GM12875 (cell line): ENCODE results near the gene TBCCD1.

Experiments
- H3K4me3 ChIP-seq: one replicate; pipeline ENCODE4 v1.5.1; 2011; ENCODE audit warnings: low read depth, low read length, control low read depth
- TF ChIP-seq, protein P1 (sequence below): IDR thresholded peaks from 2 replicates; pipeline ENCODE4 v1.5.1; 2011; ENCODE audit warnings: low read depth, mild to moderate bottlenecking, control low read depth, inconsistent platforms, low read length, moderate library complexity, borderline replicate concordance; ENCODE audit not compliant: insufficient read depth

TBCCD1 gene

DNA sequence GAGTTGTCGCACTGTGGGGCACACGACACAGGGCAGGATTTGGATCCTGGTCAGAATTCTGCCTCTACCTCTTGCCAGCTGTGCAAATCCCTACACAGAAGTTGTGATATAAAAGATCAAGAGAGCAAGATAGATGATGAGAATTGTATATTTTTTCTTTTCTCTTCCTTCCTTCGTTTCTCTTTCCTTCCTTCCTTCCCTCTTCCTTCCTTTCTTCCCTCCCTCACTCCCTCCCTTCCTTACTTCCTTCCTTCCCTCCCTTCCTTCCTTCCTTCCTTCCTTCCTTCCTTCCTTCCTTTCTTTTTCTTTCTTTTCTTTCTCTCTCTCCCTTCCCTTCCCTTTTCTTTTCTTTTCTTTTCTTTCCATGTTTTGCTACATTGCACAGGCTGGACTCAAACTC, 33.8 kb upstream of the TBCCD1 start:
- TF ChIP-seq, protein P1, sequence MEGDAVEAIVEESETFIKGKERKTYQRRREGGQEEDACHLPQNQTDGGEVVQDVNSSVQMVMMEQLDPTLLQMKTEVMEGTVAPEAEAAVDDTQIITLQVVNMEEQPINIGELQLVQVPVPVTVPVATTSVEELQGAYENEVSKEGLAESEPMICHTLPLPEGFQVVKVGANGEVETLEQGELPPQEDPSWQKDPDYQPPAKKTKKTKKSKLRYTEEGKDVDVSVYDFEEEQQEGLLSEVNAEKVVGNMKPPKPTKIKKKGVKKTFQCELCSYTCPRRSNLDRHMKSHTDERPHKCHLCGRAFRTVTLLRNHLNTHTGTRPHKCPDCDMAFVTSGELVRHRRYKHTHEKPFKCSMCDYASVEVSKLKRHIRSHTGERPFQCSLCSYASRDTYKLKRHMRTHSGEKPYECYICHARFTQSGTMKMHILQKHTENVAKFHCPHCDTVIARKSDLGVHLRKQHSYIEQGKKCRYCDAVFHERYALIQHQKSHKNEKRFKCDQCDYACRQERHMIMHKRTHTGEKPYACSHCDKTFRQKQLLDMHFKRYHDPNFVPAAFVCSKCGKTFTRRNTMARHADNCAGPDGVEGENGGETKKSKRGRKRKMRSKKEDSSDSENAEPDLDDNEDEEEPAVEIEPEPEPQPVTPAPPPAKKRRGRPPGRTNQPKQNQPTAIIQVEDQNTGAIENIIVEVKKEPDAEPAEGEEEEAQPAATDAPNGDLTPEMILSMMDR: no peak

DNA sequence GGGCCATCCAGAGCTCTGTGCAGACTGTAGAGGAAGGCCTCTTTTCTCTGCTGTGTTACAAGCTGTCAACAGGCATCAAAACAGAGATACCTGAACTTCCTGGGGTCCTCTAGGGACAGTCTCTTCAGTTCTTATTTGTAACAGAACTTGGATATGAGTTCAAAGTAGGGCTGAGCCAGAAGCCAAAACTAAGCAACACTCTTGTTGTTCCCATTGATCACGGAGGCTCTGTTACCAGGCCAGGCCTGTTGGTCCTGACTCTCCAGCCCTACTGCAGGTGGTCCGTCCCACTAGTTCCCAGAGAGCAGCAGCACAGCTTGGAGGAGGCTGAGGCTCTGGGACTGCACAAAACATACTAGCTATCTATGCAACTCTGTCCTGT, 32.6 kb upstream of the TBCCD1 start:
- H3K4me3 ChIP-seq: no peak overlapping the region
- TF ChIP-seq, protein P1: no peak

More for the DNA sequence above, 33.8 kb upstream of the TBCCD1 start:
- H3K4me3 ChIP-seq: no peak overlapping the region

GRCh38 chr3:186599142-186599784, 32.1 kb upstream of the TBCCD1 start:
- TF ChIP-seq, protein P1: no peak
- no peak overlapping the region for H3K4me3 ChIP-seq

- no peak overlapping the region for H3K4me3 ChIP-seq
- TF ChIP-seq, protein P1: no peak
Observed at GRCh38 chr3:186598794-186599141, 31.6 kb upstream of the TBCCD1 start.

DNA sequence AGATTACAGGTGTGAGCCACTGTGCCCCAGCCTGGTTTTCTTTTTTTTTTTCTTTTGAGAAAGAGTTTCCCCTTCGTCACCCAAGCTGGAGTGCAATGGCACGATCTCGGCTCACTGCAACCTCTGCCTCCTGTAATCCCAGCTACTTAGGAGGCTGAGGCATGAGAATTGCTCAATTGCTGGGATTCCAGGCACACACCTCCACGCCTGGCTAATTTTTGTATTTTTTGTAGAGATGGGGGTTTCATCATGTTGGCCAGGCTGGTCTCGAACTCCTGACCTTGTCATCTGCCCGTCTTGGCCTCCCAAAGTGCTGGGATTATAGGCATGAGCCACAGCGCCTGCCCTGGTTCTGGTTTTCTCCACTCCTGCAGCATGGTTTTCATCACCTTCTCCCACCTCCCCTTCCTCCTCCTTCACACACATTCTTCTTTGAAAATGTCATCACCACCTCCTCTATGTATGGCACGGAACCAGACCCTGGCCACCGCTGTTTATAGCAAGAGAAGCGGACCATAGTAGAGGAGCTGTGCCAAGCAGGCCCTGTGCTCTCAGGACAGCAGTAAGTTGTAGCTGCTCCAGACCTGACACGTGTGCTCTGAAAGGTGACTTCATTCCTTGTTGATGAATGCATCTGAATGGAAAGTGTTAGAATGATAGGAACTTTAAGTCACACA, 31.1 kb upstream of the TBCCD1 start:
- H3K4me3 ChIP-seq: no peak overlapping the region
- TF ChIP-seq, protein P1: no peak

DNA sequence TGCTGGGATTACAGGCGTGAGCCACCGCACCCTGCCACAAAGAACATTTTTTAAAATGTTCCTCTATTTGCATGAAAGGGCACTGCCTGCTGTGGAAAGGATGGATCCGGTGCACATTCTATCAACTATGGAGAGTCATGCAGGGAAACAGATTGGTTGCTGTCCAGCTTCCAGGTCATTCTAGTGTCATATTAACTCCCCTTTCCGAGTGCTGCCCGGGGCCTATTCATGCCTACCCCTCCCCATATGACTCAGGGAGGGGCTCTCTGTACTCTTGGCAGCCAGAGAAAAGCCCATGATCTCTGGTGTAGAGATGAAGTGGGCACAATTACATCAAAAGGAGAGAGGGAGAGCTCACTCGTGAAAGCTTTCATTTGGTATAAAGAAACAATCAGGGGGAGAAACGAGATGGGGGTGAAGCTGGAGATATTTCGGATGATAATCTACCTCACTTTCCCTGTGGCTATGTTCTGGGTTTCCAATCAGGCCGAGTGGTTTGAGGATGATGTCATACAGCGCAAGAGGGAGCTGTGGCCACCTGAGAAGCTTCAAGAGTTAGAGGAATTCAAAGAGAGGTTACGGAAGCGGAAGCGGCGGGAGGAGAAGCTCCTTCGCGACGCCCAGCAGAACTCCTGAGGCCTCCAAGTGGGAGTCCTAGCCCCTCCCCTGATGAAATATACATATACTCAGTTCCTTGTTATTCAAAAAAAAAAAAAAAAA, 29.6 kb upstream of the TBCCD1 start:
- no peak overlapping the region for H3K4me3 ChIP-seq

More for the DNA sequence above, 29.6 kb upstream of the TBCCD1 start:
- TF ChIP-seq, protein P1: no peak
